Measurements from ENCODE around the gene NTM. TPM values are rescaled to one million over a fixed set of nuclear protein-coding genes. Genes with fewer than 3 reads are reported as not detected.

Gene NTM
- total and polyA plus RNA-seq, 7 donors, result 0.07 to 1.1 (median 0.22) TPM; not detected in 2

DNA sequence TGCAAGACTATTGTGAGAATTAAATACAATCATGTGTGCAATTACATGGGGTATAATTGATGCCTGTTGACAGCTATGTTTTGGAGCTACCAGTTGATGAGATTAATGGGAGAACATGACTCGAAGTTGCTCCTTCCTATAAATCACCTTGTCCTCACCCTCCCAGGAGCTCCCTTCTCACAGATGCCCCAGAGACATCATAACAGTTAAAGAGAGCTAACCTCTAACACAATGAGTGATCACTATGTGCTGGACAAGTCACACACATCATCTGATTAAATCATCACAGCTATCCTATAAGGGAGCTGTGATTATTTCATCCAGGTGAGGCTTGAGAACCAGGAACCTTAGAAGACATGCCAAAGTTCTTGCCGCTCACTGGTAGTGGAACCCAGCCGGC, 394.2 kb downstream of the NTM start:
- ATAC-seq (no peak), DNase-seq (no peak)
- Histone ChIP-seq H3K4me3 (no peak overlapping the region), H3K4me1 (no peaks in the 10 kb centered on the region), H3K27me3 (ENCODE audit: insufficient read depth in 3 of 3, low read length in 2 of 3) (peaks cover 0 to 6% (median 0%) of the 10 kb centered on the region in 3 donors), H3K9me3 (no peaks in the 10 kb centered on the region), H3K36me3 (ENCODE audit: insufficient read depth in 1 of 2, low read depth in 1 of 2) (no peaks in the 10 kb centered on the region), H3K27ac (no peak overlapping the region)
- TF ChIP-seq, protein P1, sequence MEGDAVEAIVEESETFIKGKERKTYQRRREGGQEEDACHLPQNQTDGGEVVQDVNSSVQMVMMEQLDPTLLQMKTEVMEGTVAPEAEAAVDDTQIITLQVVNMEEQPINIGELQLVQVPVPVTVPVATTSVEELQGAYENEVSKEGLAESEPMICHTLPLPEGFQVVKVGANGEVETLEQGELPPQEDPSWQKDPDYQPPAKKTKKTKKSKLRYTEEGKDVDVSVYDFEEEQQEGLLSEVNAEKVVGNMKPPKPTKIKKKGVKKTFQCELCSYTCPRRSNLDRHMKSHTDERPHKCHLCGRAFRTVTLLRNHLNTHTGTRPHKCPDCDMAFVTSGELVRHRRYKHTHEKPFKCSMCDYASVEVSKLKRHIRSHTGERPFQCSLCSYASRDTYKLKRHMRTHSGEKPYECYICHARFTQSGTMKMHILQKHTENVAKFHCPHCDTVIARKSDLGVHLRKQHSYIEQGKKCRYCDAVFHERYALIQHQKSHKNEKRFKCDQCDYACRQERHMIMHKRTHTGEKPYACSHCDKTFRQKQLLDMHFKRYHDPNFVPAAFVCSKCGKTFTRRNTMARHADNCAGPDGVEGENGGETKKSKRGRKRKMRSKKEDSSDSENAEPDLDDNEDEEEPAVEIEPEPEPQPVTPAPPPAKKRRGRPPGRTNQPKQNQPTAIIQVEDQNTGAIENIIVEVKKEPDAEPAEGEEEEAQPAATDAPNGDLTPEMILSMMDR (IDR thresholded peaks at IDR 0.05), result no peak
- 48 to 56% (median 56%) methylated on average over 3 of the region's 3 CpGs for WGBS, 3 donors
- intact Hi-C loops (cut with DNase I), result no loop called here

DNA sequence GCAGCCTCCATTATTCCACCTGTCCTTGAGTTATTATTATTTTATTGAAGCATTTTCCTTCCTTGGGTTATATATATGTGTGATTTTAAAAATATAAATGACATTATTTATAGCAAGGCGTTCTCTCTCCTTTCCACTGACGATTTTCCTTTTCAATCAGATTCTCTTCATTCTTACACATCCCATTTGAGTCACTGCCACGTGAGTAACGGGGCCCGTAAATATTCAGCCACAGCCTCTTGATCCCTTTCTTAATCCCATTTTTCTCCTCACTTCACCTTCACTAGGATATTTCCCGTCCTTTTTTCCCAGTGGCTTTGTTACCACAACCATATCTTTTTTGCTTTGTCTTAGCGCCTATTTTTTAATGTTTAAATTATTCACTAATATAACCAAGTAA, 396.2 kb downstream of the NTM start:
- Histone ChIP-seq H3K27me3 (ENCODE audit: insufficient read depth in 3 of 3, low read length in 2 of 3) (peaks cover 0 to 4% (median 0%) of the 10 kb centered on the region in 3 donors), H3K27ac (no peak overlapping the region), H3K9me3 (no peaks in the 10 kb centered on the region), H3K4me1 (no peaks in the 10 kb centered on the region), H3K4me3 (no peak overlapping the region), H3K36me3 (ENCODE audit: insufficient read depth in 1 of 2, low read depth in 1 of 2) (no peaks in the 10 kb centered on the region)
- no peak for ATAC-seq
- intact Hi-C loops (cut with DNase I), result no loop called here
- no peak for DNase-seq
- 71 to 80% (median 74%) methylated on average over 7 of the region's 7 CpGs for WGBS, 3 donors
- TF ChIP-seq, protein P1 (IDR thresholded peaks at IDR 0.05), result no peak

DNA sequence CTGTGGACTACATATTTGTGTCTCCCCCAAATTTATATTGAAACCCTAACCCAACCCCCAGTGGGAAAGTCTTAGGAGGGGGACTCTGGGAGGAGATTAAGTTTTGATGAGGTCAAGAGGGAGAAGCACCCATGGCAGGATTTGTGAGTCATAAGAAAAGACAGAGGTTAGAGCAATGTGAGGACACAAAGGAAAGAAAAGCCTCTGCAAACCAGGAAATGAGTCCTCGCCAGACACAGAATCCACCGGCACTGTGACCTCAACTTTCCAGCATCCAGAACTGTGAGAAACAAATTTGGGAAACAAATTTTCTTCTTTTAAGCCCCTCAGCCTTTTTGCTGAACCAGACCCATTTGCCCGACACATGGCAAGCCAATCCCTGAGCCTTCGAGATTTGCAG, 397.0 kb downstream of the NTM start:
- TF ChIP-seq, protein P1 (IDR thresholded peaks at IDR 0.05), result no peak
- WGBS, 3 donors, result 65 to 74% (median 74%) methylated on average over 4 of the region's 4 CpGs
- H3K36me3 ChIP-seq (ENCODE audit: insufficient read depth in 1 of 2, low read depth in 1 of 2), result no peaks in the 10 kb centered on the region
- no peak overlapping the region for H3K27ac ChIP-seq
- no peak for ATAC-seq
- no peaks in the 10 kb centered on the region for H3K4me1 ChIP-seq
- DNase-seq, result no peak
- intact Hi-C loops (cut with DNase I), result no loop called here
- peaks cover 0 to 4% (median 0%) of the 10 kb centered on the region in 3 donors for H3K27me3 ChIP-seq (ENCODE audit: insufficient read depth in 3 of 3, low read length in 2 of 3)
- H3K4me3 ChIP-seq, result no peak overlapping the region
- no peaks in the 10 kb centered on the region for H3K9me3 ChIP-seq

DNA sequence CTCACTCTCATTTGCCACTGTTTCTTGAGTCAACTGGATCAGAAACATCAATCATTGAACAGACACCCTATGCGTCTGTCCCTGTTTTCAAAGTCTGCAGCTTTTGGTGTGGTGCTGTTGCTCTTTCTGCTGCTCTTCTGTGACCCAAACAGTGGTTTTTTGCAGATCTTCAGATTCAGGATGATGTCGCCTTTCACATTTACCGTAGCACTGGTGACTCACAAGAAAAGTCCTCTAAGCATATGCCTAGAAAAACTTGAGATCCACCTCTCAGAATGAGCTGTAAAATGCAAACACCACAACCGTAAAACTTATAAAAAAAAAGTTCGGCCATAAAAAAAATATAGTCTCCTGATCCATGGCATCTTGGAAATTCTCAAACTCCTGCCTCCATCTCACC, 400.4 kb downstream of the NTM start:
- intact Hi-C loops (cut with DNase I), result no loop called here
- TF ChIP-seq, protein P1 (IDR thresholded peaks at IDR 0.05), result no peak
- no peaks in the 10 kb centered on the region for H3K36me3 ChIP-seq (ENCODE audit: insufficient read depth in 1 of 2, low read depth in 1 of 2)
- peaks cover 0 to 3% (median 0%) of the 10 kb centered on the region in 3 donors for H3K27me3 ChIP-seq (ENCODE audit: insufficient read depth in 3 of 3, low read length in 2 of 3)
- ATAC-seq (no peak), DNase-seq (no peak)
- H3K4me3 ChIP-seq, result no peak overlapping the region
- no peaks in the 10 kb centered on the region for H3K4me1 ChIP-seq
- H3K27ac ChIP-seq, result no peak overlapping the region
- WGBS, 3 donors, result 70 to 75% (median 73%) methylated on average over 5 of the region's 5 CpGs
- no peaks in the 10 kb centered on the region for H3K9me3 ChIP-seq

DNA sequence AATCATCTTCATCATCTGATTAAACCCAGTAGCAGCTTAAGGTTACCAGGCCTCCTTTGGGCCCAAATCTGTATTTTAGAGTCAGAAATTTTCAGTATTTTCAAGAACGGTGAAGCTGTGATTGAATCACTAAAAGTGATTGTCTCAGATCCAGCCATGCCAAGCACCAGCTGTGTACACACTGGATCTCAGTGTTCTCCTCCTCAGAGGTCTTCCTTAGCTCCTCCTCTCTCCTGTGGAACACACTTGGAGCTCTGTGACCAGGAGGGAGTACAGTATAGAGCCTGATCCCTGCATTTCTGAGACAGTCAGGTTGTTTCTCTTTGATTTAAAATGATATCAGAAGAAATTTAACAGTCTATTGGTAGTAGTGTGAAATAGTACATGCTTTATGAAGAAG, 401.1 kb downstream of the NTM start:
- no peaks in the 10 kb centered on the region for H3K36me3 ChIP-seq (ENCODE audit: insufficient read depth in 1 of 2, low read depth in 1 of 2)
- H3K4me3 ChIP-seq, result no peak overlapping the region
- H3K27ac ChIP-seq, result no peak overlapping the region
- ATAC-seq (no peak), DNase-seq (no peak)
- H3K4me1 ChIP-seq, result no peaks in the 10 kb centered on the region
- TF ChIP-seq, protein P1 (IDR thresholded peaks at IDR 0.05), result no peak
- intact Hi-C loops (cut with DNase I), result no loop called here
- WGBS, 3 donors, result 42 to 58% (median 46%) methylated on average over 1 of the region's 1 CpG
- H3K27me3 ChIP-seq (ENCODE audit: insufficient read depth in 3 of 3, low read length in 2 of 3), result peaks cover 0 to 3% (median 0%) of the 10 kb centered on the region in 3 donors
- no peaks in the 10 kb centered on the region for H3K9me3 ChIP-seq

Measured in psoas muscle (tissue), 8 donors.